Skeletal muscle satellite cell (primary cell): ENCODE data around the gene OTUD1. TPM values are rescaled to one million over a fixed set of nuclear protein-coding genes. Genes with fewer than 3 reads are reported as not detected.
"Not testable (repeated sequence)": the region's sequence is repeated elsewhere in the genome, so short reads cannot be mapped to it uniquely, and the experiment has no call there.

ENCODE experiments used
- H3K27me3 ChIP-seq: 2 replicates; pipeline ENCODE4 v1.7.0; 2013; ENCODE audit warnings: low read length; ENCODE audit not compliant: control insufficient read depth, insufficient read depth
- H3K36me3 ChIP-seq: 2 replicates; pipeline ENCODE4 v1.7.0; 2013; ENCODE audit warnings: mild to moderate bottlenecking, control low read depth, low read length; ENCODE audit not compliant: insufficient read depth
- H3K4me1 ChIP-seq: 2 replicates; pipeline ENCODE4 v1.7.0; 2013; ENCODE audit warnings: low read length; ENCODE audit not compliant: control insufficient read depth, insufficient read depth
- H3K4me2 ChIP-seq: 2 replicates; pipeline ENCODE4 v1.7.0; 2013; ENCODE audit warnings: mild to moderate bottlenecking, low read length
- H3K4me3 ChIP-seq: 2 replicates; pipeline ENCODE4 v1.7.0; 2013; ENCODE audit warnings: low read length
- H3K9ac ChIP-seq: 2 replicates; pipeline ENCODE4 v1.7.0; 2013; ENCODE audit warnings: mild to moderate bottlenecking, low read depth, low read length, moderate library complexity
- H3K9me3 ChIP-seq: replicated peaks from 2 replicates; pipeline ENCODE4 v1.7.0; 2013; ENCODE audit warnings: mild to moderate bottlenecking, control low read depth, low read length
- total RNA-seq: library from RNA; depleted of rRNA; stranded (reverse); fragments of >200 nt; gene quantifications from 2 replicates; pipeline ENCODE4 v1.2.3, GENCODE V29; 2012; rRNA removed

The OTUD1 gene
- 1.1 and 1.8 TPM in 2 replicates for total RNA-seq

DNA sequence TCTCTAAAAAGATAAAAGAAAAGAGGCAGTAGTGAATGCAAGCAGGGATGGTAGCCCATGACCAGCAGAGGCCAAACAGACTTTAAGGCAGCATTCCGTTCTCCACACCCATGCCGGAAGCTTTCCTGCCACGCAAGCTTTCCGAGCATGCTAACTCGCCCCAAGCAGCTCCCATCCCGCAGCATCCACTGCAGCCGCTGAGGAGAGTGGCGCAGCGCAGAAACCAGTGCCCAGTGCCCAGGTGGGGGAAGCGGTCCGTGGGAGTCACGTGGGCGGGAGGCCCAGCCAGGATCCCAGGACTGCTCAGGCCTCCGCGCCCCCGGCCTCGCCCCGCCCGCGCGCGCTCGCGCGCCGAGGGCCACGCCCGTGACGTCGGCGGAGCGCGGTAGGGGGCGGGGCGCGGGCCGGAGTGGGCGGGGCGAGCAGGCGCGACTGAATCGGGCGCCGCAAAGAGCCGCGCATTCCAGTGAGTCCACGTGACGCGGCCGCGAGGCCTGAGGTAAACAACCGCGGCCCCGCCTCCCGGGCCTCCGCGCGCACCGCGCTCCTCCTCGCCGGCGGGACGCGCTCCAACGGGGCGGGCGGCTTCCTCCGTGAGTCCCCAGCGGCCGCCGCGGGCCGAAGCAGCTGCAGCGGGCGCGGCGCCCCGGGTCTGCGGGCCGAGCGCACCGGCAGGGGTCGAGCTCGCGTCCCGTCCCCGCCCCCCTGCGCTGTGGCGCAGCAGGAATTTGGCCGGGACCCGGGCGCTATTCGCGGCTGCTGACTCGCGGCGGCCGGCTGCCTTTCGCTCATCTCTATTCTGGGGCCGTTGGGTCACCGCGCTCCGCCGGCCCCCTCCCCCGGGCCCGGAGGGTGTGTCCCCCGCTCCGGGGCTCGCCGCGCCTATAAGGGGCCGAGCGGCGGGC is at the start of gene OTUD1:
TSS of gene OTUD1 (plus strand) at position 529 of the 905 bp plus-strand sequence. CDS start 383 bp downstream, outside the sequence.
- Histone ChIP-seq H3K4me3 (peak within 1 kb of the TSS; percentile 89), H3K9me3 (no peaks in the 10 kb centered on the region), H3K4me2 (peak within 1 kb of the TSS; percentile 89), H3K36me3 (no peaks in the 10 kb centered on the region), H3K9ac (peak within 1 kb of the TSS; percentile 92), H3K27me3 (no peaks in the 10 kb centered on the region), H3K4me1 (peaks cover 20% of the 10 kb centered on the region)

DNA sequence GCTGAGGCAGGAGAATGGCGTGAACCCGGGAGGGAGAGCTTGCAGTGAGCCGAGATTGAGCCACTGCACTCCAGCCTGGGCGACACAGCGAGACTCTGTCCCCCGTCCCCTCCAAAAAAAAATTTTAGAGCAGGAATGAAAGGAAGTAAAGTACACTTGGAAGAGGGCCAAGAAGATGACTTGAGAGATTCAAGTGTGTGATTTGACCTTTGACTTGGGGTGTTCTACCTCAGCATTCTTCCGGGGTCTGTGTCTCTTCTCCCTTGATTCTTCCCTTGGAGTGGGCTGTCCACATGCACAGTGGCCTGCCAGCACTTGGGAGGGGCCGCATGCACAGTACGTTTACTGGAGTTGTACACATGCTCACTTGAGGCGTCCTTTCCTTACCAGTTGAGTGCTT is 48.5 kb upstream of the OTUD1 start:
- not testable (repeated sequence) for H3K9ac ChIP-seq, H3K4me1 ChIP-seq, H3K4me2 ChIP-seq, H3K9me3 ChIP-seq, H3K36me3 ChIP-seq, H3K4me3 ChIP-seq, H3K27me3 ChIP-seq

DNA sequence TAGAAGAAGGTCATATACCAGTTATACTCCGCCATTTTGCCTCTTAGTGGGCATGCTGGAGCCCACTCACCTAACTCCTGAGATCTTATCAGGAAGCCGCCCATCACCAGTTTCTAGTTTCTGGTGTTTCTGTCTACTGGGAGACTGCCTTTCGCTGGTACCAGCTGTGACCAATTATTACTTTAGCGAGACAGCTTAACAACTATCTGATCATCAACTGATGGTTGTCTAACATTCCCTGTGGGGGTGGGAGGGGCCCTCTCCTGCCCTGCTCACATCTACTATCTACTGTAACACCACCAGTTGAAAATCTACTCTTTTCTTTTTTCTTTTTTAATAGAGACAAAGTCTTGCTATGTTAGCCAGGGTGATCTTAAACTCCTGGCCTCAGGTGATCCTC is 48.1 kb upstream of the OTUD1 start:
- Histone ChIP-seq H3K4me2 (no peak overlapping the region), H3K4me3 (no peak overlapping the region), H3K27me3 (no peaks in the 10 kb centered on the region), H3K4me1 (no peaks in the 10 kb centered on the region), H3K36me3 (no peaks in the 10 kb centered on the region), H3K9ac (no peak overlapping the region), H3K9me3 (no peaks in the 10 kb centered on the region)

- Histone ChIP-seq H3K9ac (no peak overlapping the region), H3K9me3 (no peaks in the 10 kb centered on the region), H3K4me2 (no peak overlapping the region), H3K4me3 (no peak overlapping the region), H3K36me3 (no peaks in the 10 kb centered on the region), H3K27me3 (no peaks in the 10 kb centered on the region), H3K4me1 (no peaks in the 10 kb centered on the region)
These were observed 47.1 kb upstream of the OTUD1 start for GRCh38 chr10:23391821-23392220.

GRCh38 chr10:23395017-23395416 is 43.9 kb upstream of the OTUD1 start:
- no peak overlapping the region for H3K4me3 ChIP-seq
- H3K9ac ChIP-seq = no peak overlapping the region
- H3K4me2 ChIP-seq = no peak overlapping the region
- H3K27me3 ChIP-seq = no peaks in the 10 kb centered on the region
- no peaks in the 10 kb centered on the region for H3K36me3 ChIP-seq
- peaks cover 5% of the 10 kb centered on the region for H3K4me1 ChIP-seq
- no peaks in the 10 kb centered on the region for H3K9me3 ChIP-seq

GRCh38 chr10:23396695-23397094 is 42.2 kb upstream of the OTUD1 start:
- H3K9ac ChIP-seq = no peak overlapping the region
- H3K36me3 ChIP-seq = no peaks in the 10 kb centered on the region
- H3K27me3 ChIP-seq = no peaks in the 10 kb centered on the region

DNA sequence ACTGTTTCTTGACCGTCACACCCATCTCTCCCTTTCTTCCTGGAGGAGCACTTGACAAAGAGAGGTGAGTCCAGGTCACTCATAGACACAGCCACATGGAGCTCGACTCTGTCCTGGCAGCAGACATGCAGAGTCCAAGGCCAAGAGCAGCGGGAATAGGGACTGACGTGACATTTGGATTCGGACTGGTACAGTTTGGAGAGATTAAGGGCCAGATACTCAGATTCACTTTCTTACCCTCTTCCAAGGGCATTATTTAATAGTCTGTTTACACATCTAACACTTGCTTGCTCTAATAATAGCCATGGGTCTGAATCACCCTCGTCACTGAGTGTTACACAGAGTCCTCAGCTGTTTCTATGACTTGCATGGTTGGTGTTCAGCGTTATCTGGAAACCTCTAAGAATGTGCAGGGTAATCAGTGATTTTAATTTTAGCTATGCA is 39.2 kb upstream of the OTUD1 start:
- Histone ChIP-seq H3K4me1 (peaks cover 5% of the 10 kb centered on the region), H3K36me3 (no peaks in the 10 kb centered on the region), H3K9me3 (no peaks in the 10 kb centered on the region), H3K4me2 (peak overlapping the region; percentile 58), H3K4me3 (peak overlapping the region; percentile 37), H3K27me3 (no peaks in the 10 kb centered on the region), H3K9ac (peak overlapping the region; percentile 50)

More at GRCh38 chr10:23396695-23397094, 42.2 kb upstream of the OTUD1 start:
- H3K9me3 ChIP-seq = no peaks in the 10 kb centered on the region
- no peak overlapping the region for H3K4me3 ChIP-seq
- H3K4me2 ChIP-seq = no peak overlapping the region
- peaks cover 5% of the 10 kb centered on the region for H3K4me1 ChIP-seq

DNA sequence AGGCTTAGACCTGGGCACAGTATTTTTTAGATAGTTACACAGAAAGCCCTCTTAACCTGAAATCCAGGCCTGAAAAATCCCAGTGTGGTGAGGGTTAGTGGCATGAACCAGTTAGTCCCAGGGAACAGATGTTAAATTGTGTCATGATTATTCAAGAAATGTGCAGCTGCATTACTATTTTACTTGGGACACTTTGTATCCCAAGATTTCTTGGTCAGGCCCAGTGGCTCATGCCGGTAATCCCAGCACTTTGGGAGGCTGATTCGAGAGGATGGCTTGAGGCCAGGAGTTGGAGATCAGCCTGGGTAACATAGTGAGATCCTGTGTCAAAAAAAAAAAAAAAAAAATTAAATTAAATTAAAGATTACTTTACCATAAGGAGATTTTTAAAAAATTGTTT is 36.0 kb upstream of the OTUD1 start:
- no peak overlapping the region for H3K9ac ChIP-seq
- no peaks in the 10 kb centered on the region for H3K27me3 ChIP-seq
- H3K36me3 ChIP-seq = no peaks in the 10 kb centered on the region
- no peak overlapping the region for H3K4me2 ChIP-seq
- H3K9me3 ChIP-seq = no peaks in the 10 kb centered on the region
- H3K4me3 ChIP-seq = no peak overlapping the region
- peaks cover 5% of the 10 kb centered on the region for H3K4me1 ChIP-seq

GRCh38 chr10:23403278-23403677 is 35.6 kb upstream of the OTUD1 start:
- Histone ChIP-seq H3K27me3 (no peaks in the 10 kb centered on the region), H3K4me1 (peaks cover 5% of the 10 kb centered on the region), H3K4me3 (no peak overlapping the region), H3K9me3 (no peaks in the 10 kb centered on the region), H3K4me2 (no peak overlapping the region), H3K9ac (no peak overlapping the region), H3K36me3 (no peaks in the 10 kb centered on the region)

DNA sequence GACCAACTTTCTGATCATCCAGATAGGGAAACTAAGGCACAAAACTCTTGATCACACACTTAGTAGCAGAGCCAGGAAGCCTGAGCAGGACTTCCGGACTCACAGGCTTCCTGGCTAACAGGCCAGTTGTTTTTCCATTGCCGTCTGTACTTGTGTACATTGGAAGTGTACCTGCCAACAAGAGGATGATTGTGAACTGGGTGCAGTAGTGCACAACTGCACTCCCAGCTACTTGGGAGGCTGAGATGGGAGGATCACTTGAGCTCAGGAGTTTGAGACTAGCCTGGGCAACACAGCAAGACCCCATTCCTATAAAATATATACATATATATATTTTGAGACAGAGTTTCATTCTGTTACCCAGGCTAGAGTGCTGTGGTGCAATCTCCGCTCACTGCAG is 35.2 kb upstream of the OTUD1 start:
- H3K9me3 ChIP-seq = no peaks in the 10 kb centered on the region
- H3K4me3 ChIP-seq = no peak overlapping the region
- no peaks in the 10 kb centered on the region for H3K36me3 ChIP-seq
- peaks cover 5% of the 10 kb centered on the region for H3K4me1 ChIP-seq
- H3K9ac ChIP-seq = no peak overlapping the region
- no peak overlapping the region for H3K4me2 ChIP-seq
- H3K27me3 ChIP-seq = no peaks in the 10 kb centered on the region

- no peaks in the 10 kb centered on the region for H3K9me3 ChIP-seq
- no peak overlapping the region for H3K4me3 ChIP-seq
- H3K36me3 ChIP-seq = no peaks in the 10 kb centered on the region
- H3K4me1 ChIP-seq = peaks cover 2% of the 10 kb centered on the region
- no peak overlapping the region for H3K4me2 ChIP-seq
- no peak overlapping the region for H3K9ac ChIP-seq
- no peaks in the 10 kb centered on the region for H3K27me3 ChIP-seq
These were observed 34.4 kb upstream of the OTUD1 start for GRCh38 chr10:23404461-23404980.

DNA sequence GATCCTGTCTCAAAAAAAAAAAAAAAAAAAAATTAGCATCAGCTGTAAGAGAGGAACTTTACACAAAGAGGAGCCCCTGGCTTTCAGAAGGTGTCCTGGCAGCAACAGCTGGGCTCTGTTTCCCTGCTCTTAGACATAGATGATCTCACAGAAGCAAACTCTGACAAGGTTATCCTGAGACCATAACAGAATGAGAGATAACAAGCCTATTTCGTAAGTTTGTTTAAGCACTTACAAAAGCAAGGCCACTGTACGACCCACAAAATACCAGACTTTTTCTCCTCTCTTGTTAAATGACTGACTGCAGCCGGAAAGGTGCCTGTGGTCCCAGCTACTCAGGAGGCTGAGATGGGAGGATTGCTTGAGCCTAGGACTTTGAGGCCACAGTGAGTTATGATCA is 33.3 kb upstream of the OTUD1 start:
- H3K27me3 ChIP-seq = no peaks in the 10 kb centered on the region
- no peak overlapping the region for H3K9ac ChIP-seq
- no peak overlapping the region for H3K4me3 ChIP-seq
- H3K4me2 ChIP-seq = no peak overlapping the region
- no peaks in the 10 kb centered on the region for H3K9me3 ChIP-seq
- no peaks in the 10 kb centered on the region for H3K36me3 ChIP-seq
- H3K4me1 ChIP-seq = no peaks in the 10 kb centered on the region
